GM12878 (cell line): ENCODE results near the gene RGS11. TPM values are rescaled to one million over a fixed set of nuclear protein-coding genes. Genes with fewer than 3 reads are reported as not detected.

Source experiments
- BACH1 ChIP-seq: fragments of 450-650 bp; IDR thresholded peaks from 2 replicates; pipeline ENCODE4 v1.6.1; 2017; ENCODE audit warnings: mild to moderate bottlenecking, borderline replicate concordance
- BCL11A ChIP-seq: IDR thresholded peaks from 2 replicates; pipeline ENCODE4 v1.6.1; 2011; ENCODE audit warnings: low read depth, low read length
- CBFB ChIP-seq: IDR thresholded peaks from 2 replicates; pipeline ENCODE4 v1.6.1; 2016; ENCODE audit warnings: antibody characterized with exemption, low read depth
- CBX5 ChIP-seq: sonication (generic); IDR thresholded peaks from 2 replicates; pipeline ENCODE4 v1.6.1; 2016; ENCODE audit warnings: low read depth, moderate library complexity, mild to moderate bottlenecking, inconsistent platforms
- CHD1 ChIP-seq: IDR thresholded peaks from 2 replicates; pipeline ENCODE4 v1.6.1; 2012; ENCODE audit warnings: low read depth, low read length, improper control_type of control experiment
- EED ChIP-seq: sonication (generic); IDR thresholded peaks from 2 replicates; pipeline ENCODE4 v1.6.1; 2016; ENCODE audit warnings: antibody characterized with exemption, low read depth
- EZH2 ChIP-seq: IDR thresholded peaks from 2 replicates; pipeline ENCODE4 v1.6.1; 2012; ENCODE audit warnings: low read depth, mild to moderate bottlenecking, control low read depth, inconsistent platforms, low read length, borderline replicate concordance; ENCODE audit not compliant: control insufficient read depth
- GABPA ChIP-seq: IDR thresholded peaks from 2 replicates; pipeline ENCODE4 v1.6.1; 2014; ENCODE audit warnings: antibody characterized with exemption, low read depth, mild to moderate bottlenecking, inconsistent platforms
- GATAD2B ChIP-seq: fragments of 450-650 bp; conservative IDR thresholded peaks from 2 replicates; pipeline ENCODE4 v1.6.1; 2017; ENCODE audit warnings: low read depth, mild to moderate bottlenecking, moderate library complexity
- POU2F2 ChIP-seq: IDR thresholded peaks from 3 replicates; pipeline ENCODE4 v1.6.1; 2011; ENCODE audit warnings: low read depth, mild to moderate bottlenecking, low read length, borderline replicate concordance
- PRDM15 ChIP-seq: fragments of 450-650 bp; formaldehyde crosslinking; IDR thresholded peaks from 2 replicates; pipeline ENCODE4 v1.4.0; 2020; ENCODE audit warnings: mild to moderate bottlenecking, moderate library complexity
- RBBP5 ChIP-seq: fragments of 200-600 bp; sonication (generic); conservative IDR thresholded peaks from 2 replicates; pipeline ENCODE4 v1.6.1; 2016
- SIX5 ChIP-seq: IDR thresholded peaks from 2 replicates; pipeline ENCODE4 v1.6.1; 2011; ENCODE audit warnings: mild to moderate bottlenecking, low read depth, low read length, moderate library complexity; ENCODE audit not compliant: severe bottlenecking
- SMARCA5 ChIP-seq: fragments of 450-650 bp; IDR thresholded peaks from 2 replicates; pipeline ENCODE4 v1.6.1; 2017; ENCODE audit warnings: mild to moderate bottlenecking
- SPI1 ChIP-seq: IDR thresholded peaks from 2 replicates; pipeline ENCODE4 v1.6.1; 2011; ENCODE audit warnings: low read depth, mild to moderate bottlenecking, low read length, moderate library complexity, borderline replicate concordance; ENCODE audit not compliant: insufficient read depth
- SUPT20H ChIP-seq: IDR thresholded peaks from 2 replicates; pipeline ENCODE4 v1.6.1; 2011; ENCODE audit warnings: low read depth, mild to moderate bottlenecking, low read length, moderate library complexity, borderline replicate concordance; ENCODE audit not compliant: control insufficient read depth
- ZBTB40 ChIP-seq: fragments of 450-650 bp; IDR thresholded peaks from 2 replicates; pipeline ENCODE4 v1.6.1; 2016; ENCODE audit warnings: mild to moderate bottlenecking, moderate library complexity, borderline replicate concordance
- polyA plus RNA-seq, 11 experiments: library from polyadenylated mRNA; depleted of rRNA in 4 of 11; unstranded in 6 of 11; stranded (reverse) in 5 of 11; fragments of >200 nt; fragmentation: Nextera tagmentation in 4 of 11; fragmentation: Illumina TruSeq in 1 of 11; extraction: Ambion mirVana in 4 of 11; extraction: Trizol in 1 of 11; gene quantifications; 1 replicate in 1 of 11; 2 replicates in 10 of 11; pipeline versions ENCODE4 v1.2.1 to v1.2.3, GENCODE V29; 2011 to 2016; ENCODE audit warnings: inconsistent platforms in 2 of 11, missing spikeins in 2 of 11, low read depth in 1 of 11
- total RNA-seq, 4 experiments: library from RNA; depleted of rRNA in 3 of 4; stranded (reverse); fragments of >200 nt in 3 of 4; fragmentation: Illumina TruSeq in 1 of 4; extraction: Trizol in 1 of 4; gene quantifications; 2 replicates each; pipeline versions ENCODE4 v1.2.1 to v1.2.3, GENCODE V29; 2013 to 2021
- TF ChIP-seq, protein P1 (sequence below): IDR thresholded peaks from 2 replicates; pipeline ENCODE4 v1.6.1; 2011; ENCODE audit warnings: borderline replicate concordance, low read depth, mild to moderate bottlenecking, moderate library complexity, mixed read lengths, low read length; ENCODE audit not compliant: insufficient read depth; ENCODE audit errors: extremely low read length
- TF ChIP-seq, protein P2 (sequence below): fragments of 450-650 bp; IDR thresholded peaks from 2 replicates; pipeline ENCODE4 v1.6.1; 2016; ENCODE audit warnings: mild to moderate bottlenecking

The RGS11 gene
- total and polyA plus RNA-seq, 10 of the 15 experiments (the other 5 are each of a cell fraction or from before 2014, with no cell fraction given) = 0.04 TPM; not detected in 9

DNA sequence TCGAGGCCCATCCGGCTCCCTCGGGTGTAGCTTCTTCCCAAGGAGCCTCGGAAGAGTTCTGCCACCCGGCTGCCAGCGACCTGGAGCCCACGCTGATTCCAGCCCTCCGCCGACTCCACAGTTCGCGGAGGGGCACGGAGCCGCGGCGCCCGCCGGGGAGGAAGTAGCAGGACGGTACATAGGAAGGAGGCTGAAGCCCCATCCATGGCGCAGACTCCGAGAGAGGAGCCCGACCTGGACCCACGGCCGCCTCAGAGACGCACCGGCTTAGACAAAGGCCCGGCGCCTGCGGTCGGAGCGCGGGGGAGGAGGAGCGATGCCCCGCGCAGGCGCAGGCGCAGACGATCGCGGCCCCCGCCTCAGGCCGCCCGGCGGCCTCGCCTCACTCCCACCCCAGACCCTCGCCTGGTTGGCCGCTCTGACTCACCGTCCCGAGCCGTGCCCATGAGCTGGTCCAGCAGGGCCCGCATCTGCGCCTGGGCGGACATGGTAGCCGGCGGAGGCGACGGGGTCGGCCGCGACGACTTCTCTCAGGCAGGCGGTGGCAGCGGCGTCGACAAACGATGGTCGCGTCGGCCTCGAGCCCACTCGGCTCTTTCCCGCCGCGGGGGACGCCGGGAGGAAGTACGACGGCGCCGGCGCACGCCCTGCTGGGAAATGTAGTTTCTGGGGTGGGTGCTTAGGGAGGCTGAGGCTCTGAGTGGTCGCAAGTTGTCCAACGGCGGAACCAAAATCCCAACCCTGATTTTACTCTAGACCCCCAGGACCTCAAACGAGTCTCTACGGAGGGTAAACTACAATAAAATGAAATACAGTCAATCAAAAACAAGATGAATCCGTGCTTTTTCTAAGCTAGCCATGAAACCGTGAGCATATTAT lies 46.7 kb downstream of the RGS11 start, which contains the start of gene LUC7L (continued):
- TF ChIP-seq SPI1 (peak; percentile 31; the same call in 1 of the 2 replicates), GABPA (peak; percentile 94), BACH1 (peak; percentile 93), ZBTB40 (peak; percentile 89), RBBP5 (no peak), SMARCA5 (peak; percentile 77; the same call in 1 of the 2 replicates), SIX5 (peak; percentile 96), CBX5 (no peak), CBFB (peak; percentile 33), BCL11A (no peak), CHD1 (no peak), EZH2 (no peak), PRDM15 (CRISPR knock-in tag) (no peak), SUPT20H (no peak), POU2F2 (peak; percentile 82; the same call in 2 of the 3 replicates), EED (no peak), GATAD2B (peak; percentile 95)
- TF ChIP-seq, protein P1, sequence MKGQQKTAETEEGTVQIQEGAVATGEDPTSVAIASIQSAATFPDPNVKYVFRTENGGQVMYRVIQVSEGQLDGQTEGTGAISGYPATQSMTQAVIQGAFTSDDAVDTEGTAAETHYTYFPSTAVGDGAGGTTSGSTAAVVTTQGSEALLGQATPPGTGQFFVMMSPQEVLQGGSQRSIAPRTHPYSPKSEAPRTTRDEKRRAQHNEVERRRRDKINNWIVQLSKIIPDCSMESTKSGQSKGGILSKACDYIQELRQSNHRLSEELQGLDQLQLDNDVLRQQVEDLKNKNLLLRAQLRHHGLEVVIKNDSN = no peak
- TF ChIP-seq, protein P2, sequence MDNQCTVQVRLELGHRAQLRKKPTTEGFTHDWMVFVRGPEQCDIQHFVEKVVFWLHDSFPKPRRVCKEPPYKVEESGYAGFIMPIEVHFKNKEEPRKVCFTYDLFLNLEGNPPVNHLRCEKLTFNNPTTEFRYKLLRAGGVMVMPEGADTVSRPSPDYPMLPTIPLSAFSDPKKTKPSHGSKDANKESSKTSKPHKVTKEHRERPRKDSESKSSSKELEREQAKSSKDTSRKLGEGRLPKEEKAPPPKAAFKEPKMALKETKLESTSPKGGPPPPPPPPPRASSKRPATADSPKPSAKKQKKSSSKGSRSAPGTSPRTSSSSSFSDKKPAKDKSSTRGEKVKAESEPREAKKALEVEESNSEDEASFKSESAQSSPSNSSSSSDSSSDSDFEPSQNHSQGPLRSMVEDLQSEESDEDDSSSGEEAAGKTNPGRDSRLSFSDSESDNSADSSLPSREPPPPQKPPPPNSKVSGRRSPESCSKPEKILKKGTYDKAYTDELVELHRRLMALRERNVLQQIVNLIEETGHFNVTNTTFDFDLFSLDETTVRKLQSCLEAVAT = peak; percentile 72
